ENCODE measurements around the gene PRSS3.
A peak's percentile ranks its signal among the peaks of the same experiment; 100 is the strongest.
"Not testable (repeated sequence)": the region's sequence is repeated elsewhere in the genome, so short reads cannot be mapped to it uniquely, and the experiment has no call there.

The PRSS3 gene

GRCh38 chr9:33795281-33795680, at the start of gene PRSS3:
TSS of gene PRSS3 (plus strand) at chr9:33795561. CDS start at chr9:33795574, 13 bp downstream.
- no peak for DNase-seq

GRCh38 chr9:33748633-33749304, 46.6 kb upstream of the PRSS3 start:
- no peak for DNase-seq

GRCh38 chr9:33749305-33749654, 46.1 kb upstream of the PRSS3 start:
- DNase-seq, result not testable (repeated sequence)

- DNase-seq, result peak; percentile 2
Observed at GRCh38 chr9:33750307-33750838, 45.0 kb upstream of the PRSS3 start.

GRCh38 chr9:33750839-33751339, 44.5 kb upstream of the PRSS3 start:
- no peak for DNase-seq

- no peak for DNase-seq
Observed at GRCh38 chr9:33751536-33752129, 43.7 kb upstream of the PRSS3 start.

- no peak for DNase-seq
Observed at GRCh38 chr9:33752130-33752637, 43.2 kb upstream of the PRSS3 start.

- not testable (repeated sequence) for DNase-seq
Observed at GRCh38 chr9:33752789-33753188, 42.6 kb upstream of the PRSS3 start.

- not testable (repeated sequence) for DNase-seq
Observed at GRCh38 chr9:33759648-33760047, 35.7 kb upstream of the PRSS3 start.

GRCh38 chr9:33762343-33762742, 33.0 kb upstream of the PRSS3 start:
- DNase-seq, result no peak

GRCh38 chr9:33763709-33764108, 31.7 kb upstream of the PRSS3 start:
- DNase-seq, result not testable (repeated sequence)

GRCh38 chr9:33765411-33765810, 29.9 kb upstream of the PRSS3 start:
- no peak for DNase-seq

GRCh38 chr9:33770156-33770880, 25.0 kb upstream of the PRSS3 start:
- DNase-seq, result not testable (repeated sequence)

GRCh38 chr9:33773135-33773534, 22.2 kb upstream of the PRSS3 start:
- not testable (repeated sequence) for DNase-seq

GRCh38 chr9:33774074-33774659, 21.2 kb upstream of the PRSS3 start:
- DNase-seq, result not testable (repeated sequence)

GRCh38 chr9:33776578-33776977, 18.8 kb upstream of the PRSS3 start:
- no peak for DNase-seq

GRCh38 chr9:33778700-33779351, 16.5 kb upstream of the PRSS3 start:
- DNase-seq, result peak; percentile 65

- no peak for DNase-seq
Observed at GRCh38 chr9:33780276-33780675, 15.1 kb upstream of the PRSS3 start.

- no peak for DNase-seq
Observed at GRCh38 chr9:33781736-33782135, 13.6 kb upstream of the PRSS3 start.

GRCh38 chr9:33782395-33783152, 12.8 kb upstream of the PRSS3 start:
- DNase-seq, result no peak

GRCh38 chr9:33785914-33786313, 9.4 kb upstream of the PRSS3 start:
- no peak for DNase-seq

- no peak for DNase-seq
Observed at GRCh38 chr9:33786681-33787080, 8.7 kb upstream of the PRSS3 start.

All from COR-L47 (cell line).